NCI-H2029 (cell line): Measurements from ENCODE around the gene ATIC.
"Not testable (repeated sequence)": the region's sequence is repeated elsewhere in the genome, so short reads cannot be mapped to it uniquely, and the experiment has no call there.

Experiments
- DNase-seq: peaks from one replicate; lab custom pipeline; 2025; lab: John Stamatoyannopoulos, UW

Gene ATIC

DNA sequence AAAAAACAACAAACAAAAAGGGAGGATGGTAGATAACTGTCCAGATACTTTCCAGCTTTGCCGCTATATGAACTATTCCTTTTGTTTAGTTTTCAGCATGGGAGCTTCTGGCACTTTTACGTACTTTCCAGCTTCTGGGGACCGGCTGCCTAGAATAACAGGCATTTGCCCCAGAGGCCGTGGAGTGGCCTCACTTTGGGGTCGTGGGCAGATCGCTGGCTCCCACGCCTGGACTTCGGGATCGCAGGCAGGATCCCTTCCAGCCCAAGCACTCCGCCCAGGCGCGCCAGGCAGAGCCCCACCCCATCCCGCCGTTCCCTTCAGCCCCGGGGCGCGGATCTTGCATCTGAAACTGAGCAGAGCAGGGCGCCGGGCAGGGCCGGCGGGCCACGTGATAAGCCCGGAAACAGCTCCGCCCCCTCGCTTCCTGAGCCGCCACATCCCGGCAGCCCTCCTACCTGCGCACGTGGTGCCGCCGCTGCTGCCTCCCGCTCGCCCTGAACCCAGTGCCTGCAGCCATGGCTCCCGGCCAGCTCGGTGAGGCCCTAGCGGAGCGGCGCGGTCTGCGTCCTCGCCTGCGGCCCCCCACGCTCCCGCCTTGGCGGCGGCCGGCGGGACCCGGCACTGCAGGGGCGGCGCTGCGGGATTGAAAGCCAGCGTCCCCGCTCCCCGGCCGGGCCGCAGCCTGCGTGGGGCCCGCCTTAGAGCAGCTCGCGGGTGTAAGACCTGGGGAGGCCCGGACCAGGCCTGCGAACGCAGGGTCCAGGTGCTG lies at the start of gene ATIC:
TSS of gene ATIC (plus strand) at position 435 of the 772 bp plus-strand sequence. CDS start at position 519, 84 bp downstream.
- peak; percentile 93 for DNase-seq

GRCh38 chr2:215262303-215262702 lies 49.6 kb upstream of the ATIC start:
- DNase-seq = no peak

- no peak for DNase-seq
Measured at GRCh38 chr2:215262741-215263362, 49.0 kb upstream of the ATIC start.

- DNase-seq = no peak
Measured at GRCh38 chr2:215264374-215264773, 47.5 kb upstream of the ATIC start.

DNA sequence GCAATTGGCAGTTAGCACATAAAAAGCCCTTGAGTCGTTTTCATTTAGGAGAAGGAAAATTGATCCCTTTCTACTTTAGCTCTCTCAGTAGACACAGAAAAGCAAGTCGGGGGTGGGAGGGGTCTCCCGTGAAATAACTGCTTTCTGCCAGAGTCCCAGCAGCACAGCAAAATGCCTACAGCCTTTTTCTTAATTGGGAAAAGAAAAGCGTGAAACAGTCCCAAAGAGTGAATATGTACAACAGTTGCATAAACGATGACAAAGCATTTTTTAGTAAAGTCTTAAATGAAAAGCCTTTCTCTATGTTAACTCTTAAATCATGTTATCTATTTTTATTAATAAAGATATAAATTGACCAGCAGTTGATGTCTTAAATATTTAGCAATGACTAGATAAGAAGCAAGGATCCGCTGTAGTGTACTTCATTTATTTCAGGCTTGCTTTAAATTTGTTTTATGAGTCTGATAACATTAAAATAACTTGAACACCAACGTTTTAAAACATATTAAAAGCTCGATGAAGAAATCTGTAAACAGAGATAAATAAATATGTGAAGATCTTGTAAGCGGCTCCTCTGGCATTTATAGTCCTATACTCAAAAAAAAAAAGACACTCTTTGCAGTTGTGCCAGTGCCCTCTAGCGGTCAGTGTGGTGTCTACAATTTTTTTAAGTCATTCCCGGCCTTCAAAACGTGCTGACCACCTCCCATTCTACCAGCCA lies 42.3 kb upstream of the ATIC start:
- DNase-seq = peak; percentile 51

GRCh38 chr2:215270118-215270451 lies 41.8 kb upstream of the ATIC start:
- no peak for DNase-seq

GRCh38 chr2:215271446-215271845 lies 40.4 kb upstream of the ATIC start:
- no peak for DNase-seq

DNA sequence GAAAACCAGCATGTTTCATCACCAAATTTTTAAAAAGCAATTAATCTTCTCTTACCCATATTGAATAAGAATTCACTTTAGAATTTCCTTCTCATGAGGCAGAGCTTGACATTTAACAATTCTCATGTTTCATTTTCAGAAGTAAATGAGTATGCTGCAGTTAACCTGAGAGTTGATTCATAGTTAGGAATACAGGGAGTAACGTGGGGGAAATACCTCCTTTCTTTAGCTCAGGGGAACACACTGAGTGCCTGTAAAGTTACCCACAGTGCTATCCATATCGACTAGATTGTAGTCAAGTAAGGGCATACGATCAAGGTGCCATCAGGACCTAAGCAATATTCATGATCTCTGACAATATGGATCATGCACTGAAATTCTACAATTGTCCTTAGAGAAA lies 38.9 kb upstream of the ATIC start:
- no peak for DNase-seq

- no peak for DNase-seq
Measured at GRCh38 chr2:215274829-215275228, 37.0 kb upstream of the ATIC start.

DNA sequence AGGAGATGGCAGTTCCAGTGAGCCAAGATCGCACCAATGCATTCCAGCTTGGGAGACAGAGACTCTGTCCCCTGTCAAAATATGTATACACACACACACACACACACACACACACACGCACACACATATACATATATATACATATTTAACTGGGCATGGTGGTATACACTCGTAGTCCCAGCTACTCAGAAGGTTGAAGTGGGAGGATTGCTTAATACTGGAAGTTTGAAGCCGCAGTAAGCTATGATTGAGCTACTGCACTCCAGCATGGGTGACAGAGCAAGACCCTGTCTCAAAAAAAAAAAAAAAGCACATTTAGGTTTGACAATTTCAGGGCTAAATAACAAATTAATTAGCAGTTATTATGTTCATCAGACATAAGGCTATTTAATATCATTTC lies 36.0 kb upstream of the ATIC start:
- DNase-seq = no peak

- no peak for DNase-seq
Measured at GRCh38 chr2:215277944-215278343, 33.9 kb upstream of the ATIC start.

- DNase-seq = no peak
Measured at GRCh38 chr2:215280326-215280725, 31.5 kb upstream of the ATIC start.

DNA sequence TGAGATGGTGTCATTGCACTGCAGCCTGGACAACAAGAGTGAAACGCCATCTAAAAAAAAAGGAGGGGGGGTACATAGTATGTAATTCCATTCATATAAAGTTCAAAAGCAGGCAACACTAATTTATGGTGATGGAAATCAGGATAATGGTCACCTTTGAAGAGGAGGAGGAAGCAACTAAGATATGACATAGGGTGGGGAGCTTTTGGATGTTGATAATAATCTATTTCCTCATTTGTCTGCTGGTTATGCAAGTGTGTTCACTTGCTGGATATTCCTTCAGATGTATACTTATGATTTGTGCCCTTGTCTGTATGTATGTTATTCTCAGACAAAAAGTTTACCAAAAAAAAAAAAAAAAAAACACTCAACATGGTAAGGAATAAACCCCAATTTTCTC lies 28.6 kb upstream of the ATIC start:
- no peak for DNase-seq

- no peak for DNase-seq
Measured at GRCh38 chr2:215286309-215286708, 25.6 kb upstream of the ATIC start.

- no peak for DNase-seq
Measured at GRCh38 chr2:215288112-215288815, 23.6 kb upstream of the ATIC start.

- no peak for DNase-seq
Measured at GRCh38 chr2:215290980-215291599, 20.8 kb upstream of the ATIC start.

DNA sequence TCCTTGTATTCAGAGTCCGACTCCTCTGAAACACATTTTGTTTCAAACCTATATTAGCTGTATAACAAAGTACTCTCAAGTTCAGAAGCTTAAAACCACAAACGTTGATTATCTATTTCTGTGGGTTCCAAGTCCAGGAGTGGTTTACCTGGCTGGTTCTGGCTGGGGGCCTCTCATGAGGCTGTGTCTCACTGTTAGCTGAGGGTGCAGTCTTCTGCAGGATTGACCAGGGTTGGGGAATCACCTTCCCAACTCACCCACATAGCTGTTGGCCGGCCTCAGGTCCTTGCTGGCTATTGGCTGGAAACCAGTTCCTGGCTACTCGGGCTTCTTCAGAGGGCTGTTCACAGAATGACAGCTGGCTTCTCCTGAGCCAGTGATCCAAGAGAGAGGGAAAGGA lies 18.0 kb upstream of the ATIC start:
- no peak for DNase-seq

GRCh38 chr2:215299337-215299859 lies 12.5 kb upstream of the ATIC start:
- DNase-seq = peak; percentile 5

DNA sequence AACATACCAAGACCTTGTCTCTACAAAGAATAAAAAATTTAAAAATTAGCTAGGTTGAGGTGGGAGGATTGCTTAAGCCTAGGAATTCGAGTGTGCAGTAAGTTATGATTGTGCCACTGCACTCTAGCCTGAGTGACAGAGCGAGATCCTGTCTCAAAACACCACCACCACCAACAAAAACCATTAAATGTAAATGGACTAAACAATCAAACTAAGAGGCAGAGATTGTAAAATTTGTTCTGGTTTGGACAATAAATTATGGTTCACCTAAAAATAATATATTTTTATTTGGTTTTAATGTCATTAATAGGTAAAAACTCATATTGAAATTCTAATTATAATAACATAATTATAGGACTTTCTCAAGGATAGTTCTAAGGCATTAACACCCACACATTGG lies 9.9 kb upstream of the ATIC start:
- DNase-seq = no peak

GRCh38 chr2:215311259-215311624 lies 617 bp upstream of the ATIC start:
- DNase-seq = not testable (repeated sequence)

DNA sequence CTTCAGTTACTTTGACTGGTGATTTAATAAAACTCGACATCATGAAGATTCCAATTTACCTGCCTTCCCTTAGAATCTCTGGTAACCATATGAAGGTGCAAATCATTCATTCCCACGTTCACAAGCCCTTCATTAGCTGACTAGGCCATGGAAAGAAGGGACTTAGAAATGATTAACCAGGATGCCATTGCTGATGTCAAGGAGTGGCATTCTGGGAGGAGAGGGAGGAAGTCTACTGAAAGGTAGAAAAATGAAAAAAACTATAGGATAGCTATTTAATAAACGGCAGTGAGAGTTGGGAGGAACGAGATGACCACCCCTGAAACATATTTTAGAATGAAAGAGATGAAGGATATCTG lies 1.4 kb downstream of the ATIC start:
- no peak for DNase-seq

- DNase-seq = no peak
Measured at GRCh38 chr2:215314896-215315295, 3.0 kb downstream of the ATIC start.
